Stimulated activated CD4-positive, alpha-beta T cell treated with anti-CD3 and anti-CD28 coated beads, Interleukin-4, amount 100 ng/mL, for 24 hours (primary cell): ENCODE data around the gene OMP.
A peak's percentile ranks its signal among the peaks of the same experiment; 100 is the strongest.

Experiments
- DNase-seq: peaks from one replicate; pipeline ENCODE4 v3.0.0-alpha.2; 2020

Gene OMP

GRCh38 chr11:77069969-77070582 is 32.6 kb upstream of the OMP start:
- no peak for DNase-seq

- no peak for DNase-seq
Measured at GRCh38 chr11:77071077-77071476, 31.6 kb upstream of the OMP start.

- DNase-seq, result no peak
Measured at GRCh38 chr11:77071671-77072605, 30.7 kb upstream of the OMP start.

- DNase-seq, result no peak
Measured at GRCh38 chr11:77072851-77073327, 29.8 kb upstream of the OMP start.

GRCh38 chr11:77073328-77074001 is 29.2 kb upstream of the OMP start:
- DNase-seq, result no peak

GRCh38 chr11:77074205-77074604 is 28.4 kb upstream of the OMP start:
- no peak for DNase-seq

- no peak for DNase-seq
Measured at GRCh38 chr11:77074626-77075221, 27.9 kb upstream of the OMP start.

GRCh38 chr11:77075425-77075905 is 27.2 kb upstream of the OMP start:
- no peak for DNase-seq

- no peak for DNase-seq
Measured at GRCh38 chr11:77079666-77080065, 23.0 kb upstream of the OMP start.

GRCh38 chr11:77080643-77081210 is 21.9 kb upstream of the OMP start:
- no peak for DNase-seq

GRCh38 chr11:77081381-77081851 is 21.2 kb upstream of the OMP start:
- DNase-seq, result no peak

GRCh38 chr11:77081976-77082836 is 20.4 kb upstream of the OMP start:
- DNase-seq, result no peak

- peak; percentile 49 for DNase-seq
Measured at GRCh38 chr11:77082838-77083565, 19.6 kb upstream of the OMP start.

GRCh38 chr11:77083566-77084245 is 18.9 kb upstream of the OMP start:
- no peak for DNase-seq

- DNase-seq, result no peak
Measured at GRCh38 chr11:77084581-77085191, 18.0 kb upstream of the OMP start.

GRCh38 chr11:77085652-77086051 is 17.0 kb upstream of the OMP start:
- no peak for DNase-seq

GRCh38 chr11:77086521-77087472 is 15.8 kb upstream of the OMP start:
- DNase-seq, result no peak

GRCh38 chr11:77087723-77088225 is 14.9 kb upstream of the OMP start:
- DNase-seq, result no peak
